Stimulated activated CD4-positive, alpha-beta T cell treated with anti-CD3 and anti-CD28 coated beads, TNF-alpha, amount 100 ng/mL, for 4 hours (primary cell): Measurements from ENCODE around the gene ACYP2.
"Not testable (repeated sequence)": the region's sequence is repeated elsewhere in the genome, so short reads cannot be mapped to it uniquely, and the experiment has no call there.

Experiments
- DNase-seq, 3 experiments: peaks; one replicate each; pipeline ENCODE4 v3.0.0-alpha.2; 2020; ENCODE audit warnings: low read depth in 3 of 3

The ACYP2 gene

DNA sequence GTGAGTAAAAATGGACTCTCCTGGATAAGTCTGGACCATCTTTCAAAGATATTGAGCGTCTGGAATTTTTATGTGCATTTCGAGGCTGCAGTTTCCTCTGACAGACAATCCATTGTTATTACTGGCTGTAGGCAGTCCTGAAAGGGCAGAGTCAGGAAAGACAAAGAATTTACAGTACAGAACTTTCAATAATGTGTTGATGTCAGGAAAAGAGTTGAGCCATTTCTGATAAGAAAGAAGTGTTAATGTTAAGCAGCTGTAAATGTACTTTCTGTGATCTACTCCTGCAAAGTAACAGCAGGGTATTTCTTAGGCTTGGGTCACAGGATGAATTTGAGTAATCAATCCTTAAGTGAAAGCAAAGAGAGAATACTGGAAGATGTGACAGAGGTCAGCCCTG, 110.8 kb downstream of the ACYP2 start:
- no peak for DNase-seq

DNA sequence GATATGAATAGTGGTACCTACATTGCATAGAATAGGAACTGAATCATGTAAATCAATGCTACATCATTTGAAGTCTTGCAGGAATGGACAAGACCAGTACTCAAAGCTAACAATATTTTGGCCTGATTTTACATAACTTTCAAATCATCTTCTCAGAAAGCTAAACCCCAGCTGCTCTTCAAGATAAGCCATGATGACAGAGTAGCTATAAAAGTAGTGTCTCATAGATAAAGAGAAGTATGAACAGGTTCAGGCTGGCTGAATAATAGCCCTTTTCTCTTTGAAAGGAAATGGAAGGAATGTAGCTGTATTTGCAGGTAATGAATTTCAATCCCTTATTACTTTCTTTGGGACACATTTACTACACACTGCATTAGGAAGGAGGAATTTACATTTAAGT, 112.4 kb downstream of the ACYP2 start:
- no peak for DNase-seq

DNA sequence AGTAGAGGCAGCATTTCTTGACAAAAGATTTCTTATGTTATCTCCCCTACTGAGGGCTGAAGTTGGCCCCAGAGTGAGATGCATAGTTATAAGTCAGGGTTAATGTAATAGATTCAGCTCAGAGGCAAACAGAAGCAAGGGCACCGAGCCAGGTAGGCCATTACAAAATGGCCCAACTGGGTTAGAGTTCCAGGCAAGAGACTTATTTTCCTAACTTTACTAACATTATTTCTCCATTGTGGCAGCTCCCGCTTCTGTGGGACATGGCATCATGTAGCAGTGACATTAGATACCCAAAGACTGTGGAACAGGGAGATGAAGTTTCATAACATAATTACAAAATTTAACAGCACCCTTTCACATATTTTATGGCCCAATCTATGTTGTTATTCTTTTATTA, 113.5 kb downstream of the ACYP2 start:
- DNase-seq, result no peak

DNA sequence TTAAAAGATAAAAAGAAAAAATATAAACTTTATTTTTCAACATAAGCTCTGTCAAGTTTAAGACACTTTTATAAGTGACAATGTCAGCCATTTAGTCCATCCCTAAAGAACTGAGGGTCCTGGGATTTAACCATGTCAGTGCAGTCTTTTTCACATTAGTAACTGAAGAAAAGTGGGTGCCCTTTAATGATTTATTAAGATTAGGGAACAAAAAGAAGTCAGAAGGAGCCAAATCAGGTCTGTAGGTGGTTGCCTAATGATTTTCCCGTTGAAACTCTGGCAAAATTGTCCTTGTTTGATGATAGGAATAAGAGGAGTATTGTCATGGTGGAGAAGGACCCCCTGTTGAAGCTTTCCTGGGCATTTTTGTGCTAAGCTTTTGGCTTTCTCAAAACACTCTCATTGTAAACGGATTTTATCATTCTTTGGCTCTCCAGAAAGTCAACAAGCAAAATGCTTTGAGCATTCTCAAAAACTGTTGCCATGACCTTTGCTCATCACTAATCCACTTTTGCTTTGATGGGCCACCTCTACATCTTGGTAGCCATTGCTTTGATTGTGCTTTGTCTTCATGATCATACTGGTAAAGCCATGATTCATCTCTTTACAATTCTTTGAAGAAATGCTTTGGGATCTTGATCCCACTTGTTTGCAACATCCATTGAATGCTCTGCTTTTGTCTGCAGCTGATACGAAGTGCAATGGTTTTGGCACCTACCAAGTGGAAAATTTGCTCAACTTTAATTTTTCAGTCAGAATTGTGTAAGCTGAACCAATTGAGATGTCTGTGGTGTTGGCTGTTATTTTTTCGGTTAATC, 118.6 kb downstream of the ACYP2 start:
- DNase-seq, result no peak

DNA sequence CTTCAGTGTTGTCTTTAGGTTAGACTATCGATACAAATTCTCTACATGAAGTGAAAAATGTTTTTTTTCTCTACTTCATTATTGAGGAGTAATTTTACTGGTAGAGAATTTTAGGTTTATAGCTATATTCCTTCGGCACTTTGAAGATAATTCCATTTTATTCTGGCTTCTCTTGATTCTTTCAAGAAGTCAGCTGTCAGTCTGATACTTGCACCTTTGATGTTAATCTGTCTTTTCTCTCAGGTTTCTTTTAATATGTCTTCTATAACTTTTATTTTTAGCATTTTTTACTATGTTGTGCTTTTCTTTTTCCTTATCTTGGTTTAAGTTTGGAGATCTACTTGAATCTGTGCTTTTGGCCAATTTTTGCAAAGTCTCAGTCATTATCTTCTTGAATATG, 122.0 kb downstream of the ACYP2 start:
- DNase-seq, result no peak

DNA sequence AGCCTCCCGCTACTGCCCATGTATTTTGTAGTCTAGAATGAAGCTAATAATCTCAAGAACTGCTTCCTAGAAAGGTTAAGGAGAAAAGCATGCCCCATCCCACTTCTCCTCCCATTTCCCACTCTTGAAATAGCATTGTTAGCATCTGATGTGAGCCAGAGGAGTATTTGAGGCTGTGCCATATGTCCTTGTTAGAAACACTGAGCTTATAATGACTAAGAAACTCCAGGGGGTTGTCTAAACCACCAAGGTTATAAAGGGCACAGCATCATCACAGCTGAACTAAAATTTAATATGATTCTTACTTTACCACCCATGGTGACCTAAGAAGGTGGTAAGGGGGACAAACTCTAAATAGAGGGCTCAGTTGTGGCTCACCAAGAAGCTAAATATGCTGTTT, 124.0 kb downstream of the ACYP2 start:
- DNase-seq, result no peak

DNA sequence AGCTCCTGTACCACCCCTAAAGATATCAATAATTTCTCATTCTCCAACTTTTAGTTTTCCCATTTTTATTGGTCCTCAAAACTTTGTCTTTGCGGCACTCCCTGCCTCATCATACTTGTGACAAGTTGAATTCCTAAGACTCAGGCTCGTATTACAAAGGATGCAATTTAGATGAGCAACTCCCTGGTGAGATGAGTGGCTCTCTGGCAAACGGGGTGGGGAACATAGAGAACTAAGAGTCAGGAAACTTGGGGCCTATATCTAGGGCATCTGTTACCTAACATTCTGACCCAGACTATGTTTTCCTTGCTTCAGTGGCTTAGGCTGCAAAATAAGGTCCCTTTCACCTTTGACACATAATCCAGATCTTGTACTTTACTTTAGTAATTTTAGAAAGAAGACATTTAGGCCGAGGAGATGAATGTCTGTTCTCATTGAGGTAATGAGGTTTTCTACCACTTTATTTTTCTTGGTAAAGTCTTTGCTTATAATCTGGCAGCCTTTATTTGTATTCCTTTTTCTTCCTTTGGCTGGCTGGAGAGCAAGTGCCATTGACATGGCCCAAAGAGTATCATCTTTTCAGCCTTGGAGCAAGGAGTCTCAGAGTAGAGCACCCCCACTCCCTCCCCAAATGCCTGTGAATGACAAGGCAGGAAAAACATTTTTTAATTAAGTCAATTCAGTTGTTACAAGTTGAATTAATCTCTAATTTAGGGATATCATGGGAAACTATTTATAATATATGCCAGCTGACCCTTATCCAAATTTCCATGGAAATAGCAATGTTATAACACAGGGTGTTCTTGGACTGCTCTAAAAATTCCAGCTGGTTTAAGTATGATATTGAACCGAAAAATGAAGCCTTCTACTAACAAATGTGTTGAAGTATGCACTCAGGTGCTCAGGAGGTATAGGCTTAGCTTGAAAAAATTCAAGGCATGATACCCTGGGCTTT, 125.4 kb downstream of the ACYP2 start:
- no peak for DNase-seq

DNA sequence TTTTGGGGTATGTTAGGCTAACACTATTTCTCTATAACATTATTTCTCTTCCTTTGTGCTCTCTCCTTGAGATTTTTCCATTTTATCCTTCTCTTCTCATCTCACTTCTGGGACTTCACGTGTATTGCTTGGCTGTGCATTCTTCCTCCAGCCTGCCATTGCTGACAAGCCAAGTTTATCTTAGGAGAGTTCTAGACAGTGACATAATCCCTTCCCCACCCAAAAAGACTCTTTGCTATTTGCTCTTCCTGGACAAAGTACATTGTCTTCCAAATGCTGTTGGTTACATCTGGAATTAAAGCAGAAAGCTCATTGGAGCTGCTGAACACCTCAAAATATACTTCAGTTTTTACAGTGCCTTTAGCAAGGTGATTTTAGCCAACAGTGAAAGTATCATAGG, 131.7 kb downstream of the ACYP2 start:
- no peak for DNase-seq

DNA sequence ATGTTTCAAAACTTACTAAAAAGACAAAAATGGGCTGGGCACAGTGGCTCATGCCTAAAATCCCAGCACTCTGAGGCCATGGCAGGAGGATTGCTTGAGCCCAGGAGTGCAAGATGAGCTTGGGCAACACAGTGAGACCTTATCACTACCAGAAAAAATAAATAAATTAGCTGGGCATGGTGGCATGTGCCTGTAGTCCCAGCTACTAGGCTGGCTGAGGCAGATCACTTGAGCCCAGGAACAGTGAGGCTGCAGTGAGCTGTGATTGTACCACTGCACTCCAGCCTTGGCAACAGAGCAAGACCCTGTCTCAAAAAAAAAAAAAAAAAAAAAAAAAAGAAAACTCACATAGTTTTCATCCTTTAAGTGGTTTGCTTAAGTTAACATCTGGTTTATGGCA, 134.2 kb downstream of the ACYP2 start:
- DNase-seq, result no peak

DNA sequence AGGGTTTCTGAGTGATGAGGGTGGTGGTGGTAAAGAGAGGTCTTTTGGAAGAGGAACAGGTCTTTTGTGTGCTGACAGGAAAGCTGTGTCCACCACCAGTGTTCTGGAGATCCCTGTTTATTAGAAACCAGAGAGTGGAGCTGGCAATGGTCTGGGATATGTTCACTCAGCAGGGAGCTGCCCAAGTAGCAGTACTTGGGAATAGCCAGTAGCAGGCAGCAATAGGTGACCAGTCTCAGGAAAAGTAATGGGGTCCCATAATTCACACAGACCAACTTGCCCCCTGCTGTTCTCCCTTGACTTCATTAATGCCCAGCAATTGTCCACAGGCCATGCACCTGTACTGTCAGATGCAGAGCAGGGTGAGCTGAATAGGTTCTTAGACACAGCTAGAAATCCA, 138.8 kb downstream of the ACYP2 start:
- DNase-seq, result no peak

DNA sequence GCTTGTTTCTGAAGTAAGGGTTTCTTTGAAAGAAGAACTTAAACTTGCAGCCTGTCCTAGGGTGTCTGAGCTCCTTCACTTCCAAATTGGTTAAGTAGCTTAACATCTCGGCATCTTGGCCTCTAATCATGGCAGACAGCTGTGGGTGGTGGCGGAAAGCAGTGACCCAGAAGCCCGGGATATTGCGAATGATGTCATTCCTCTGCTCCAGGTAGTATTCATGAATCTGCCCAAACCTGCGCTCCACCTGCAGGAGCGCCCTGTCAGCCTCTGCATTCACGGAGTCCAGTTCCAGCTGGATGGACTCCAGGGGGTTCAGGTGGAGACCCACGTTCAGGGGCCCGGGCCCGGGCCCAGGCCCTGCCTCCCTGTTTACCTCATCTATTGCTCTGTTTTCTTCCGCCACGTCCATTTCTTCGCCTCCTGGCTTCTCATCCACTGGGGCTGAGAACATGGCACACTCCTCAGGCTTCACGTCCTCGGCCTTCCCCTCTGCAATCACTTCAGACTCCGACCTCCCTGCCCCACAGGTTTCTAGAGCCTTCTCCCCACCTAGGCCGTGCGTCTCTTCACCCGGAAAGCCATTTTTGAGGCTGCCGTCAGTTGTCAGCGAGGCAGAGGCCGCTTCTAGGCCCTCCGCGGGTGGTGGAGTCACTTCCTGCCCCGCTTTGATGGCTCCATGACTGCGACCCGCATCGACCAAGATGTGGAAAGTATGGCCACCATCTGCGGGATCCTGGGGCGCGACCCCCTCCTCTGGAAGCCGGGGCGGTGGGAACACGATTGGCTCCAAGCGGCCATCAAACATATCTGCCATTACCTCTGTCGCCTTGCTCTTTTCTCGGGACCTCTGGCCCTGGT, 140.0 kb downstream of the ACYP2 start:
- DNase-seq, result no peak

DNA sequence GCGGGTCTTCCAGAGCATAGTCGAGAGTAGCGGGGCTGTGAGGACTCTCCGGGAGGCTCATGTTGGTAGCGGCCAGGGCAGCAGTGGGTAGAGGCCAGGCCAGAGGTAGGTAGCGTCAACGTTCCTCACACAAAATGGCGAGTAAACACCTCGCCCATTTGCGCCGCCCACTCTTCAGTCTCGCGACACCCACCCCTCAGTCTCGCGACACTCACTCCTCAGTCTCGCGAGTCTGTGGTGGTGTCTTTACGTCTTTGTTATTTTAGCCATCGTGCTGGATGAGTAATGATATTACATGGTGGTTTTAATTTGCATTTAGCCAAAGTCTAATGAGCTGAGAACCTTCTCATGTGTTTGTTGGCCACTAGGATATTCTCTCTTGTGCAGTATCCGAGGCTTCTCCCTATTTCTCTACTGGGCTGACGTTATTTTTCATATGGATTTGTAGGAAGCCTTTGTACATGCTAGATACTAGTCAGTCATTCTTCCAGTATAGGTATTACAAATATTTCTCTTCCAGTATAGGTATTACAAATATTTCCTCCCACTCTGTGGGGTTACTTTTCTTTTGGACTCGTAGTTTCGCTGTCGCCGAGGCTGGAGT, 140.8 kb downstream of the ACYP2 start, which contains the start of gene TSPYL6:
Gene TSPYL6 (minus strand): TSS at position 139 of the 604 bp plus-strand sequence. CDS start 78 bp downstream, at position 61.
- DNase-seq, result no peak

DNA sequence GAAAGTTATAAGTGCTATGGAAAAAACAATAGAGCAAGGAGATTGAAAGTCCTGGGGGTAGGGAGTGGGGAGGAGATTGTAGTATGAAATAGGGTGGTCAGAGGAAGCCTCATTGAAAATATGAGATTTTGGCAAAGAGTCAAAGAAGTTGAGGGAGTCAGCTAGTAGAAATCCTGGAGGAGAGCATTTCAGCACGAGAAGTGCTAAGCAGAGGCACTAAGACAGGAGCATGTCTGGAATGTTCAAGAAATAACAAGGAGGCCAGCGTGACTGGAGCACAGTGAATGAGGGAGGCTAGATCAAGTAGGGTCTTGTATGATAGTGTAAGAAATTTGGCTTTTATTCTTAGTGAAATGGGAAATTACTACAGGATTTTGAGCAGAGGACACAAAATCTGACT, 142.8 kb downstream of the ACYP2 start:
- DNase-seq, result no peak

DNA sequence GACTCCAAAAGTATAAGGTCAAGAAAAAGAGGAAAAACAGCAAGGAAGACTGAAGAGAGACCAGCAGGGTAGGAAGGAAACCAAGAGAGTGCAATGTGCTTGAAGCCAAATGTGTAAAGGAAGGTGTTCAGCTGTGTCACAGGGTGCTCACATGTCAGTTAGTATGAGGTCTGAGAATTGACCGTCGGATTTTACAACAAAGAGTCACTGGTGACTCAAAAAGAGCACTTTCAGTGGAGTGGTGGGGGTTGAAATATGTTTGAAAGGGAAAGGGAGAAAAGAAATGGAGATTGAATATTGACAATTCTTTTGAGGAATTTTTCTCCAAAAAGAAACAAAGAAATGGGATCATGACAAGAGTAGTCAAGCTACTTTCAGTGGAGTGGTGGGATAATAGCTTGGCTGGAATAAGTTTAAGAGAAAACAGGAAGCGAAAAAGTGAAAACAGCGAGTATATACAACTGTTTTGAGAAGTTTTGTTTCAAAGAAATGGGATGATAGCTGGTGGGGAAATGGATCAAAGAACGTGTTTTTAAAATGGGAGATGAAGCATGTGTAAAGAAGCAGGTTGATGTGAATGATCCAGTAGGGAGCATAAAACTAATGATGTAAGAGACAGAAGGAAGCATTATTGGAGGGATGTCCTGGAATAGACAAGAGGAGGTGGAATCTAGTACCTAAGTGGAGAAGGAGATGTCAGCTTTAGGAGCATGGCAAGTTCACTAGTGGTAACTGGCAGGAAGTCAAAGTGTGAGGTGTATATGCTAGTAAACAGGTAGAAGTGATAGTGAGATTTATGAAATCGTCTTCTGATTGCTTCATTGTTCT, 144.2 kb downstream of the ACYP2 start:
- no peak for DNase-seq

DNA sequence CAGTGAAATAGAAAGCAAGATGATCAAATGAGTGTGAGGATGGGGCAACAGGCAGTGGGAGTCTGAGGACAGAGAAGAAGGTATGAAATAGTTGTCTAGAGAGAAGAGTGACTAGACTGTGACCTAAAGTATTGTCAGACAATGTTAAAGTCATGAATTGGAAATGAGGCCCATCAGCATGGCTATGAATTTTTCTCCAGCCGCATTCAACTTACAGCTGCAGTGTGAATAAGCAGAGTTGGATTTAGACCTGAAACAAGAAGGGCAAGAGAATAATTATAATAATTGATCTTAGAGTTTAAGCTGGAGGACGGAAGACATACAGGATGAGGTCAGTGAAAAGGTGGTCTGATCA, 144.8 kb downstream of the ACYP2 start:
- DNase-seq, result no peak

DNA sequence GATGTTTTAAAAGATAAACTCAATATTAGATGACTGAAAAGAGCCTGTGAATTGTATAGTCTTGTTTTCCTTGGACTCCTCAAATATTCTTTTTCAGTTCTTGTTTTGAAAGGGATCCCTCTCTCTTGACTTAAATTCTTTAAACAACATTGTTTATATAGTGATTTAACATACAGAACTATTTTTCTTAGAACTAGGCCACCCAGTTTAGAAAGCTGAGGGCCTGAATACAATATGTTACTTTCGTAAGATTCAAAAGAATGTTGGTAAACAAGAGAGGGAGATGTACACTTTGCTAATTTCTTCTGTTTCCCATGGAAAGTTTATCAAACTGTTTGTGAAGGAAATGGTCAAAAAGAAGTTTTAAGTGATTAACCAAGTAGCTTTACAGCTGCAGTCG, 146.1 kb downstream of the ACYP2 start:
- DNase-seq, result no peak

DNA sequence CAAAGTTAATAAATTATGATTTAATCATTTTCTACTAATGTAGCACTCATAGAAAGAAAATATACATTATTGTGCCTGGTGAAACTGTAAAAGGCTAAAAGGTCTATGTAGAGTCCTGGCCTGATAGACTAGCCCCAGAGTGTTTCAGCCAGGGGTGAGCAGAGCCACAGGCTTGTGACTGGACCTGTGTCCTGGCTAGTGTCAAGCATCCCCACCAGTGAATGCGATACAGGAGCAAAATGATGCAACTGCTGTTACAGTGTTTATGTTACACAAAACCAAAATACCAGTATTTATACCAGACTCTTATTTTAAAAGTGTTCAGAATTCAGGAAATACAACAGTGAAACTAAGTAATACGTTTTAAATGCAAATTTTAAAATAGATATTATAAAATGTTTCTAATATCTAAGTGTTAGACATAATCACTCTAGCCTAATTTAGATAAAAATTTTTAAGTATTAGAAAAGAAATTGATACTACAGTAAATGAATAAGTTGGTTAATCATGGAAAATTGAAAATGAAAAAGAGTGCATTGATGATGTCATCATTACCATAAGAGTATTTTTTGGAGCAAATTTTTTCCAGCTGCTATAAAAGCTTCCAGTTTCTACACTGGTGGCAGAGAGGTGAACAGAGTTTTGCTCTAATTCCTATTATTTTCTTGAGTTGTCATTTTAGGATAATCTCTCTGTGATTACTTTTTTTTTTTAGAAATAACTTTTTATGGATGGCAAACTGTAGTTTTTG, 146.8 kb downstream of the ACYP2 start:
- no peak for DNase-seq

DNA sequence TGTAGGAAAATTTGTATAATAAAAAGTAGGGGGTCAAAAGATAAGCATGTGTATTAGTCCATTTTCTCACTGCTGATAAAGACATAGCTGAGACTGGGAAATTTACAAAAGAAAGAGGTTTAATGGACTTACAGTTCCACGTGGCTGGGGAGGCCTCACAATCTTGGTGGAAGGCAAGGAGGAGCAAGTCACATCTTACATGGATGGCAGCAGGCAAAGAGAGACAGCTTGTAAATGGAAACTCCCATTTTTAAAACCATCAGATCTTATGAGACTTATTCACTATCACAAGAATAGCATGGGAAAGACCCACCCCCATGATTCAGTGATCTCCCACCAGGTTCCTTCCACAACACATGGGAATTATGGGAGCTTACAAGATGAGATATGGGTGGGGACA, 149.7 kb downstream of the ACYP2 start:
- not testable (repeated sequence) for DNase-seq

DNA sequence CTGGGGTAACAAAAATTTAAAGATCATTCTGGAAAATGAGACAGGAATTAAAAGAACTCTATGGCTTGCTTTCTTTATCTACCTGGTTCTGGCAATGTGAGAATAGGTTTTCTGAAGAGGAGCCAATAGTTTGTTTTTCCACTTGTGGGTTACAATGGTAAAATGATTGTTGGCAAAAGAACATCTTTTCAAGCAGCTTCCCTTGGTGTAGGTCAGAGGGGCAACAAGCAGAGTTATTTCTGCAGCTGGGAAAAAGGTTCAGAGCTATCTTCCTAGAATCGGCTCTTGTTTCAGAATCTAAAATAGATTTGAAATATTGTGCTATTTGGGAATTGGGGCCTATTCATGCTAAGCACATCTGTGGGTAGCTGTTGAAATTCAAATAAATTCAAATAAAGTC, 152.2 kb downstream of the ACYP2 start:
- no peak for DNase-seq

DNA sequence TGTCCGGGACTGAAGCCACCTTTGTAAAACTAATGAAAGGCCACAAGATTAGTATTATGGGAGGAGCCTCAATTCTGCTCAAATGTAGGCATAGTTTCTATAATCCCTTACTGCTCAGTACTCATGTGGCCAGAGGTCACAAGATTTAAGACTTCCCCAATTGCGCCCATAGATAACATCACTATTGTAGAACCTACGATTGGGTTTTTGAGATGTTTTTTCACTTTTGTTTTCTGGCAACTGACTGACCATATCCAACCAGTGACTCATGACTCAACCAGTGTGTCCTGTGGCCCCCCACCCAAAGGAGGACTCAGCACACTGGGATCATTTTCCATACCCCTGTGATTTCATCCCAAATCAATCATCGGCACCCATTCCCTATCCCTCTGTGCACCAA, 155.8 kb downstream of the ACYP2 start:
- no peak for DNase-seq
